ENCODE measurements around the gene ATG16L1.
A peak's percentile ranks its signal among the peaks of the same experiment; 100 is the strongest.

ATG16L1 gene

DNA sequence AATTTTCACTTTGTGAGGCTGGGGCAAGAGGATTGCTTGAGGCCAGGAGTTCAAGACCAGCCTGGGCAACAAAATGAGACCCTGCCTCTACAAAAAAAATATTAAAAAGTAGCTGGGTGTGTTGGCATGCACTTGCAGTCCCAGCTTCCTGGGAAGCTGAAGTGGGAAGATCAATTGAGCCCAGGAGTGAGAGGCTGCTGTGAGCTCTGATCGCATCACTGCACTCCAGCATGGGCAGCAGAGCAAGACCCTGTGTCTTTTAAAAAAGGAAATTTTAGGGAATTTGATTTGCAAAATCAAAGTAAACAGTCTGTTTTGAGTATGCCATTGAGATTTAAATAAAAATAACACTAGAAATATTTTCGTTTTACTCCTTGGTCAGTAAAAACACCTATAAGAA, 27.4 kb downstream of the ATG16L1 start:
- TF ChIP-seq CTCF (conservative IDR thresholded peaks at IDR 0.05): no peak
- peak overlapping the region; percentile 81 for H3K27ac ChIP-seq

- peak overlapping the region; percentile 81 for H3K27ac ChIP-seq
- TF ChIP-seq CTCF (conservative IDR thresholded peaks at IDR 0.05): no peak
Observed at GRCh38 chr2:233280114-233280693, 28.7 kb downstream of the ATG16L1 start.

- peak overlapping the region; percentile 81 for H3K27ac ChIP-seq
- no peak for TF ChIP-seq CTCF (conservative IDR thresholded peaks at IDR 0.05)
Observed at GRCh38 chr2:233281553-233281952, 30.1 kb downstream of the ATG16L1 start.

GRCh38 chr2:233281992-233282603, 30.6 kb downstream of the ATG16L1 start:
- H3K27ac ChIP-seq: peak overlapping the region; percentile 81; the same call in 1 of the 2 replicates
- TF ChIP-seq CTCF (conservative IDR thresholded peaks at IDR 0.05): no peak

- peak overlapping the region; percentile 99 for H3K27ac ChIP-seq
- TF ChIP-seq CTCF (conservative IDR thresholded peaks at IDR 0.05): no peak
Observed at GRCh38 chr2:233285921-233286320, 34.4 kb downstream of the ATG16L1 start.

DNA sequence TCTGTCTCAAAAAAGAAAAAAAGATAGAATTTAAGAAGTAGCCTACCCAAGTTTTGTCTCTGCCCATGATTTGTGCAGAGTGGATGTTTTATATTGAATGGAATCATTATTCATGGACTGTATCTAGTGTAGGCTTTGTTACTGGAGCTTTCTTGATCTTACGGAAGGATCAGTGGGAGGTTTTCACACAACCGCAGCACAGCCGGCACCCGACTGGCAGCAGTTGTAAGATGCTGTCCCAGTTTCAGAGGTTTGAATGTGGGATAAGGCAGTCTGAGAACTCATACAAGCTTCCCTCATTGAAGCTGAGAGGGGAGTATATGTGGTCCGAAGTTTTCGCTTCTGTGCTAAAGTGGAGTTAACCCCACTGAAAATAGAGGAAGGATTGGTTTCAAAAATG, 36.4 kb downstream of the ATG16L1 start:
- no peak for TF ChIP-seq CTCF (conservative IDR thresholded peaks at IDR 0.05)
- peak overlapping the region; percentile 99 for H3K27ac ChIP-seq

DNA sequence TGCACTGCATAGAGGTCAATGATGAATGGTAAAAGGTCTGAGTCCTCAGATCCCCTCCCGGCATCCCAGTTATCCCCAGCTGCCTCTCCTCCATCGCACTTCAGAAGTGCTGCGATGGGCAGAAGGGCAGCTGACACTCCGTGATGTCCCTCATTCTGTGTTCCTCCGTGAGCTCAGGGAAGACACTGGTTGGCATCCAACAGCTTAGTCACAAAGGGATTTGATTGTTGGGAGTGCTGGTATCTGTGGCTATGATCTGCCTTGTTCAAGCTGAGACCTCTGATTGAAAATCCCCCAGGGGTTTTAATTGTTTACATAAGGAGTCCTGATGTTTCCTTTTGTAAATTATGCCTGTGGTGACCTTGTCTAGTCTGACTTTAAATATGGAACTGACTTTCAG, 37.2 kb downstream of the ATG16L1 start:
- no peak for TF ChIP-seq CTCF (conservative IDR thresholded peaks at IDR 0.05)
- H3K27ac ChIP-seq: peak overlapping the region; percentile 99
